IPS-11a (cell line): ENCODE results near the gene CCDC191.

Source experiments
- H3K4me3 ChIP-seq: one replicate; pipeline ENCODE4 v1.5.1; 2013; ENCODE audit warnings: low read depth, low read length, control low read depth

Gene CCDC191

GRCh38 chr3:114056130-114057010 is at the start of gene CCDC191, which contains the start of gene QTRT2:
Gene CCDC191 (minus strand): TSS chr3:114056526. CDS start chr3:114056466, 60 bp downstream.
Gene QTRT2 (plus strand): TSS chr3:114056737. CDS start chr3:114065258, 8,521 bp downstream.
- peak within 1 kb of the TSS; percentile 94 for H3K4me3 ChIP-seq

- no peak overlapping the region for H3K4me3 ChIP-seq
Observed at GRCh38 chr3:114104414-114104813, 48.1 kb upstream of the CCDC191 start.

- no peak overlapping the region for H3K4me3 ChIP-seq
Observed at GRCh38 chr3:114103858-114104257, 47.5 kb upstream of the CCDC191 start.

- H3K4me3 ChIP-seq: no peak overlapping the region
Observed at GRCh38 chr3:114103181-114103580, 46.9 kb upstream of the CCDC191 start.

GRCh38 chr3:114101101-114101500 is 44.8 kb upstream of the CCDC191 start:
- no peak overlapping the region for H3K4me3 ChIP-seq

- no peak overlapping the region for H3K4me3 ChIP-seq
Observed at GRCh38 chr3:114095796-114096195, 39.5 kb upstream of the CCDC191 start.

- H3K4me3 ChIP-seq: no peak overlapping the region
Observed at GRCh38 chr3:114093596-114093995, 37.3 kb upstream of the CCDC191 start.

GRCh38 chr3:114093016-114093380 is 36.7 kb upstream of the CCDC191 start:
- H3K4me3 ChIP-seq: no peak overlapping the region

GRCh38 chr3:114092151-114093015 is 36.1 kb upstream of the CCDC191 start:
- H3K4me3 ChIP-seq: no peak overlapping the region

- H3K4me3 ChIP-seq: no peak overlapping the region
Observed at GRCh38 chr3:114089675-114090074, 33.3 kb upstream of the CCDC191 start.

GRCh38 chr3:114086356-114086755 is 30.0 kb upstream of the CCDC191 start:
- no peak overlapping the region for H3K4me3 ChIP-seq

GRCh38 chr3:114083112-114083511 is 26.8 kb upstream of the CCDC191 start:
- H3K4me3 ChIP-seq: no peak overlapping the region

- H3K4me3 ChIP-seq: no peak overlapping the region
Observed at GRCh38 chr3:114081037-114081436, 24.7 kb upstream of the CCDC191 start.

- no peak overlapping the region for H3K4me3 ChIP-seq
Observed at GRCh38 chr3:114080201-114080600, 23.9 kb upstream of the CCDC191 start.

- no peak overlapping the region for H3K4me3 ChIP-seq
Observed at GRCh38 chr3:114079761-114080160, 23.4 kb upstream of the CCDC191 start.

- no peak overlapping the region for H3K4me3 ChIP-seq
Observed at GRCh38 chr3:114078126-114078525, 21.8 kb upstream of the CCDC191 start.

GRCh38 chr3:114076711-114077110 is 20.4 kb upstream of the CCDC191 start:
- H3K4me3 ChIP-seq: no peak overlapping the region

- no peak overlapping the region for H3K4me3 ChIP-seq
Observed at GRCh38 chr3:114071786-114072185, 15.5 kb upstream of the CCDC191 start.

- H3K4me3 ChIP-seq: no peak overlapping the region
Observed at GRCh38 chr3:114068336-114068735, 12.0 kb upstream of the CCDC191 start.

- H3K4me3 ChIP-seq: no peak overlapping the region
Observed at GRCh38 chr3:114067804-114068203, 11.5 kb upstream of the CCDC191 start.

GRCh38 chr3:114060906-114061655 is 4.8 kb upstream of the CCDC191 start:
- no peak overlapping the region for H3K4me3 ChIP-seq
